Breast epithelium (tissue), 4 donors: ENCODE results near the gene RAMP3. TPM values are rescaled to one million over a fixed set of nuclear protein-coding genes. Genes with fewer than 3 reads are reported as not detected.

Source experiments
- DNase-seq, 2 donors: peaks; one replicate each; pipeline ENCODE4 v3.0.0-alpha.2; 2019; ENCODE audit warnings: low spot score in 2 of 2
- H3K27ac ChIP-seq, 2 donors: fragments of 200-600 bp; sonication (generic) in 1 of 2; one replicate each; pipeline ENCODE4 v1.5.1; 2016 to 2019; ENCODE audit warnings: mild to moderate bottlenecking in 1 of 2
- H3K27me3 ChIP-seq, 2 donors: fragments of 200-600 bp; sonication (generic) in 1 of 2; one replicate each; pipeline versions ENCODE4 v1.5.1 to v1.6.0; 2017 to 2019; ENCODE audit warnings: control low read depth in 1 of 2, mild to moderate bottlenecking in 1 of 2
- H3K36me3 ChIP-seq: fragments of 200-600 bp; one replicate; pipeline ENCODE4 v1.5.1; 2019
- H3K4me1 ChIP-seq, 2 donors: fragments of 200-600 bp; sonication (generic); one replicate each; pipeline ENCODE4 v1.5.1; 2016 to 2019; ENCODE audit warnings: control low read depth in 1 of 2
- H3K4me3 ChIP-seq, 3 donors: fragments of 200-600 bp; sonication (generic); 1 replicate in 2 of 3; 2 replicates in 1 of 3; pipeline ENCODE4 v1.5.1; 2016 to 2019; ENCODE audit warnings: mild to moderate bottlenecking in 3 of 3, moderate library complexity in 2 of 3
- H3K9me3 ChIP-seq, 2 donors: fragments of 200-600 bp; sonication (generic) in 1 of 2; one replicate each; pipeline ENCODE4 v1.5.1; 2016 to 2019; ENCODE audit warnings: control low read depth in 1 of 2
- POLR2A ChIP-seq: fragments of 450-650 bp; IDR thresholded peaks from one replicate; pipeline ENCODE4 v1.6.1; 2016; ENCODE audit warnings: antibody characterized with exemption, mild to moderate bottlenecking, moderate library complexity
- POLR2AphosphoS5 ChIP-seq, 3 donors: sonication (generic); formaldehyde crosslinking; IDR thresholded peaks; one replicate each; pipeline ENCODE4 v1.6.1; 2017; ENCODE audit warnings: antibody characterized with exemption in 3 of 3
- intact Hi-C: fragments of 100-400 bp; cut with DNase I; formaldehyde crosslinking; loops from one replicate; pipeline ENCODE4 v1.15.1; 2023; ENCODE audit warnings: low total_unique reads
- total RNA-seq, 3 donors: library from RNA; depleted of rRNA; stranded (reverse); fragments of >200 nt; gene quantifications; one replicate each; pipeline ENCODE4 v1.1.0, GENCODE V29; 2016
- TF ChIP-seq, protein P1 (sequence below), 3 donors: fragments of 450-650 bp; IDR thresholded peaks; one replicate each; pipeline ENCODE4 v1.5.1; 2016 to 2017; ENCODE audit warnings: antibody characterized with exemption in 3 of 3, mild to moderate bottlenecking in 3 of 3, moderate library complexity in 3 of 3

RAMP3 gene
- total RNA-seq, 3 donors from 2014 or later: 11.7 to 103 (median 76.8) TPM

DNA sequence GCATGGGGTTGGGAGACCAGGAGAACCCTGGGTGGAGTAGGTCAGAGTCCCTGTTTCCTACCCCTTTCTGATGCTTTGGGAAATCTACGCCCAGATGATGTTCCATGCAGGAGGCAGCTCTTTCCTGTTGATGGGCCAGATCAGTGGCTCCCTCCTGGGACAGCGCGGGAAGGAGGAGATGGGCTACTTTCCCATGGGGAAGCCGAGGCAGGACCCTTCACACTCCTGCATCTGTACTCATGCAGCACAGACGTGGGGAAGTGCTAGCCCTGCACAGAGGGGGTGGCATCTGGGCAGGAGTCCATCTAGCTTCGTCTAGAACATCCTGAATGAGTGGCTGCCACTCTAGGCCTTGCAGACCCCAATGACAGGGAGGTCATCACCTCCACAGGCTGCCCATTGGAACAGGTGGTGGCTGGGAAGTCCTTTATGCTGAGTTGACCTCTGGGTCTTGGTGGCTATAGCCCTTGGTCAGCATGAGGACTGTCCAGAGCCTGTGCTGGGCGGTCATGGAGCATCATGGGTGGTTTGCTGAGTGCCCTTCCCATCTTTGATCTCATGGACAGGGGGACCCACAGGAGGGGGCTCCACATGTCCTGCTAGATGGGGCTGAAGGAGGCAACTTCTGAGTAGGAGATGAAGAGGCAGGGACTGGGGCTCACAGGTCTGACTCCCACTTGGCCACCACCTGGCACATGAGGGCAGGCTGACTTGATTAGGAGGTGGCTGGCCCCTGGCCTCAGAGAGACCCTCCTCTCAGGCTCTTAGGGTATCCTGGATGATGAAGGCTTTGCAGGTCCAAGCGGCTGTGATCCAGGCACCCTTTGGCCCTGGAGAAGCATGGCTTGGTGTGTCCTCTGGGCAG lies 24.6 kb downstream of the RAMP3 start:
- no peak overlapping the region for H3K4me3 ChIP-seq
- peak in 1 of 2 donors; percentile 27 for DNase-seq
- TF ChIP-seq, protein P1, sequence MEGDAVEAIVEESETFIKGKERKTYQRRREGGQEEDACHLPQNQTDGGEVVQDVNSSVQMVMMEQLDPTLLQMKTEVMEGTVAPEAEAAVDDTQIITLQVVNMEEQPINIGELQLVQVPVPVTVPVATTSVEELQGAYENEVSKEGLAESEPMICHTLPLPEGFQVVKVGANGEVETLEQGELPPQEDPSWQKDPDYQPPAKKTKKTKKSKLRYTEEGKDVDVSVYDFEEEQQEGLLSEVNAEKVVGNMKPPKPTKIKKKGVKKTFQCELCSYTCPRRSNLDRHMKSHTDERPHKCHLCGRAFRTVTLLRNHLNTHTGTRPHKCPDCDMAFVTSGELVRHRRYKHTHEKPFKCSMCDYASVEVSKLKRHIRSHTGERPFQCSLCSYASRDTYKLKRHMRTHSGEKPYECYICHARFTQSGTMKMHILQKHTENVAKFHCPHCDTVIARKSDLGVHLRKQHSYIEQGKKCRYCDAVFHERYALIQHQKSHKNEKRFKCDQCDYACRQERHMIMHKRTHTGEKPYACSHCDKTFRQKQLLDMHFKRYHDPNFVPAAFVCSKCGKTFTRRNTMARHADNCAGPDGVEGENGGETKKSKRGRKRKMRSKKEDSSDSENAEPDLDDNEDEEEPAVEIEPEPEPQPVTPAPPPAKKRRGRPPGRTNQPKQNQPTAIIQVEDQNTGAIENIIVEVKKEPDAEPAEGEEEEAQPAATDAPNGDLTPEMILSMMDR (IDR thresholded peaks at IDR 0.05): no peak
- TF ChIP-seq POLR2AphosphoS5 (IDR thresholded peaks at IDR 0.05) (no peak), POLR2A (no peak)
- no peaks in the 10 kb centered on the region for H3K36me3 ChIP-seq
- no peaks in the 10 kb centered on the region for H3K4me1 ChIP-seq
- no peak overlapping the region for H3K27ac ChIP-seq
- no peaks in the 10 kb centered on the region for H3K9me3 ChIP-seq
- intact Hi-C loops: no loop called here
- H3K27me3 ChIP-seq: peaks cover 0 to 4% of the 10 kb centered on the region in 2 donors

DNA sequence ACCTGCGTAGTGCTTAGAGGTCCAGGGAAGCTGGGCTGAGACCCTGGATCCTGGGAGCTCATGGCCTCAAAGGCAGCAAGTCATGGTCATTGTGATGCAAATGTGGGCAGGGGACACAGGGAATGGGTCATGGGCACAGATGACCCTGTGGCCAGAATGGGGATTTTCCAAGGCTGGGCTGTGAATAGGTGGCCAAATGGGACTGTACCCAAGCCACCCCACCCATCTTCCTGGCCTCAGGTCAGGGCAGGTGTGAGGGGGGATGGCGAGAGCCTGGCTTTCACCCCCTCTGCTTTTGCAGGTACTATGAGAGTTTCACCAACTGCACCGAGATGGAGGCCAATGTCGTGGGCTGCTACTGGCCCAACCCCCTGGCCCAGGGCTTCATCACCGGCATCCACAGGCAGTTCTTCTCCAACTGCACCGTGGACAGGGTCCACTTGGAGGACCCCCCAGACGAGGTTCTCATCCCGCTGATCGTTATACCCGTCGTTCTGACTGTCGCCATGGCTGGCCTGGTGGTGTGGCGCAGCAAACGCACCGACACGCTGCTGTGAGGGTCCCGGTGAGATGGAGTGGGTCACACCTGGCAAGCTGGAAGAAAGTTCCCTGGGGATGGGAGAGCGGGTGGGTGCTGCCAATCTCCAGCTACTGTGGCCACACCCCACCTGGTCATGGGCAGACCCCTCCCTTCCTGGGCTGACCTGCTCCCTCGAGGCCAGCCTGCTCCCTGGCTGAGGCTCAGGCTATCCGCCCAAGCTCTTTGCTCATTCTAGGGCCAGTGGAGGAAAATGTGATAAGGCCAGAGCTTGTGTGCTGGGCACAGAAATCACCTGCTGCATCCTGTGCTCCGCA lies 25.5 kb downstream of the RAMP3 start:
- Histone ChIP-seq H3K9me3 (no peaks in the 10 kb centered on the region), H3K4me1 (no peaks in the 10 kb centered on the region), H3K27ac (no peak overlapping the region), H3K4me3 (no peak overlapping the region), H3K36me3 (no peaks in the 10 kb centered on the region), H3K27me3 (peaks cover 0 to 4% of the 10 kb centered on the region in 2 donors)
- DNase-seq: peak in 1 of 2 donors; percentile 38
- intact Hi-C loops: no loop called here
- TF ChIP-seq POLR2AphosphoS5 (IDR thresholded peaks at IDR 0.05): no peak
- no peak for TF ChIP-seq POLR2A
- TF ChIP-seq, protein P1 (IDR thresholded peaks at IDR 0.05): no peak

GRCh38 chr7:45183711-45184210 lies 26.2 kb downstream of the RAMP3 start:
- Histone ChIP-seq H3K4me1 (no peaks in the 10 kb centered on the region), H3K27ac (no peak overlapping the region), H3K27me3 (peaks cover 0 to 4% of the 10 kb centered on the region in 2 donors), H3K4me3 (no peak overlapping the region), H3K9me3 (no peaks in the 10 kb centered on the region), H3K36me3 (no peaks in the 10 kb centered on the region)
- peak in 1 of 2 donors; percentile 24 for DNase-seq
- intact Hi-C loops: no loop called here
- TF ChIP-seq POLR2A: no peak
- TF ChIP-seq, protein P1 (IDR thresholded peaks at IDR 0.05): no peak
- TF ChIP-seq POLR2AphosphoS5 (IDR thresholded peaks at IDR 0.05): no peak

- H3K4me3 ChIP-seq: no peak overlapping the region
- no peaks in the 10 kb centered on the region for H3K36me3 ChIP-seq
- no peaks in the 10 kb centered on the region for H3K4me1 ChIP-seq
- intact Hi-C loops: no loop called here
- peak in 1 of 2 donors; percentile 30 for DNase-seq
- H3K27me3 ChIP-seq: peaks cover 0 to 4% of the 10 kb centered on the region in 2 donors
- no peak overlapping the region for H3K27ac ChIP-seq
- H3K9me3 ChIP-seq: no peaks in the 10 kb centered on the region
- TF ChIP-seq, protein P1 (IDR thresholded peaks at IDR 0.05): no peak
- TF ChIP-seq POLR2AphosphoS5 (IDR thresholded peaks at IDR 0.05) (no peak), POLR2A (no peak)
These were observed 26.9 kb downstream of the RAMP3 start for GRCh38 chr7:45184326-45185027.
